GM23248 (cell line): ENCODE measurements around the gene PDE1A. TPM values are rescaled to one million over a fixed set of nuclear protein-coding genes. Genes with fewer than 3 reads are reported as not detected.

Experiments used
- DNase-seq: peaks from one replicate; pipeline ENCODE4 v3.0.0-alpha.2; 2015
- H2AFZ ChIP-seq: fragments of 200-600 bp; sonication (generic); 2 replicates; pipeline ENCODE4 v1.6.1; 2016; ENCODE audit warnings: antibody characterized with exemption
- H3F3A ChIP-seq: fragments of 200-600 bp; sonication (generic); 2 replicates; pipeline ENCODE4 v1.6.1; 2016; ENCODE audit warnings: mild to moderate bottlenecking, antibody characterized with exemption, mixed run types; ENCODE audit not compliant: insufficient read depth
- H3K27ac ChIP-seq: fragments of 200-600 bp; sonication (generic); 2 replicates; pipeline ENCODE4 v1.5.1; 2016; ENCODE audit warnings: mild to moderate bottlenecking
- H3K27me3 ChIP-seq: fragments of 200-600 bp; sonication (generic); replicated peaks from 2 replicates; pipeline ENCODE4 v1.6.1; 2016; ENCODE audit warnings: mild to moderate bottlenecking; ENCODE audit not compliant: insufficient read depth
- H3K36me3 ChIP-seq: fragments of 200-600 bp; sonication (generic); 2 replicates; pipeline ENCODE4 v1.6.1; 2016; ENCODE audit warnings: low read depth, mild to moderate bottlenecking
- H3K4me1 ChIP-seq: fragments of 200-600 bp; sonication (generic); 2 replicates; pipeline ENCODE4 v1.6.1; 2016; ENCODE audit warnings: mild to moderate bottlenecking; ENCODE audit not compliant: insufficient read depth
- H3K4me2 ChIP-seq: fragments of 200-600 bp; sonication (generic); one replicate; pipeline ENCODE4 v1.6.1; 2016; ENCODE audit warnings: mild to moderate bottlenecking; ENCODE audit not compliant: unreplicated experiment
- H3K4me3 ChIP-seq: fragments of 200-600 bp; sonication (generic); 2 replicates; pipeline ENCODE4 v1.5.1; 2016; ENCODE audit warnings: mild to moderate bottlenecking
- H3K79me2 ChIP-seq: fragments of 200-600 bp; sonication (generic); 2 replicates; pipeline ENCODE4 v1.6.1; 2016; ENCODE audit warnings: mild to moderate bottlenecking; ENCODE audit not compliant: insufficient read depth
- H3K9ac ChIP-seq: fragments of 200-600 bp; sonication (generic); 2 replicates; pipeline ENCODE4 v1.6.1; 2016; ENCODE audit warnings: mild to moderate bottlenecking
- H3K9me2 ChIP-seq: fragments of 200-600 bp; sonication (generic); 2 replicates; pipeline ENCODE4 v1.6.1; 2016; ENCODE audit warnings: mixed run types, mild to moderate bottlenecking, moderate library complexity; ENCODE audit not compliant: insufficient read depth
- H3K9me3 ChIP-seq: fragments of 200-600 bp; sonication (generic); one replicate; pipeline ENCODE4 v1.6.1; 2017; ENCODE audit warnings: low read depth
- H4K20me1 ChIP-seq: fragments of 200-600 bp; sonication (generic); 2 replicates; pipeline ENCODE4 v1.6.0; 2016; ENCODE audit not compliant: insufficient read depth
- EZH2 ChIP-seq: fragments of 200-600 bp; sonication (generic); IDR thresholded peaks from 2 replicates; pipeline ENCODE4 v1.6.1; 2018; ENCODE audit warnings: antibody characterized with exemption, mild to moderate bottlenecking; ENCODE audit not compliant: insufficient read depth, poor library complexity, severe bottlenecking
- EZH2phosphoT487 ChIP-seq: fragments of 200-600 bp; sonication (generic); IDR thresholded peaks from 2 replicates; pipeline ENCODE4 v1.6.1; 2018; ENCODE audit warnings: antibody characterized with exemption, moderate library complexity, mild to moderate bottlenecking, low read depth; ENCODE audit not compliant: insufficient read depth
- WGBS, 2 experiments: methylation state at CpG; one replicate each; pipeline ENCODE4 v1.1.6; 2015 to 2017; ENCODE audit warnings: low lambda C conversion rate in 2 of 2, low coverage in 1 of 2; ENCODE audit errors: missing lambda C conversion rate in 2 of 2; 5-methylcytosine and 5-hydroxymethylcytosine counted together
- in situ Hi-C: fragments of 300-500 bp; cut with MboI; formaldehyde crosslinking; loops from 2 replicates; pipeline ENCODE4 v1.15.0; 2020
- polyA plus RNA-seq: library from polyadenylated mRNA; unstranded; fragments of >200 nt; fragmentation: Nextera tagmentation; extraction: Ambion mirVana; gene quantifications from 2 replicates; pipeline ENCODE4 v1.2.1, GENCODE V29; 2016
- total RNA-seq: library from RNA; depleted of rRNA; stranded (reverse); fragments of >200 nt; shearing (Covaris generic); gene quantifications from 2 replicates; pipeline ENCODE4 v1.2.3, GENCODE V29; 2014

PDE1A gene
- total and polyA plus RNA-seq, 2 experiments from 2014 or later: 1.0 to 1.9 TPM

- no peaks in the 10 kb centered on the region for H4K20me1 ChIP-seq
- no peaks in the 10 kb centered on the region for H3F3A ChIP-seq
- H3K4me1 ChIP-seq: 0 out of 2 replicates have a peak, but pooled peaks cover 3% of the 10 kb centered on the region
- TF ChIP-seq EZH2phosphoT487 (no peak), EZH2 (no peak)
- H3K4me3 ChIP-seq: no peak overlapping the region
- H3K79me2 ChIP-seq: no peaks in the 10 kb centered on the region
- WGBS, 2 experiments: 63 to 70% methylated on average over 2 of the region's 2 CpGs
- no peak overlapping the region for H3K27ac ChIP-seq
- no peaks in the 10 kb centered on the region for H3K27me3 ChIP-seq
- no peaks in the 10 kb centered on the region for H3K36me3 ChIP-seq
- H3K9ac ChIP-seq: no peak overlapping the region
- no peak overlapping the region for H3K4me2 ChIP-seq
- DNase-seq: peak; percentile 30
- H3K9me3 ChIP-seq: no peaks in the 10 kb centered on the region
- no peak overlapping the region for H2AFZ ChIP-seq
- H3K9me2 ChIP-seq: no peaks in the 10 kb centered on the region
- in situ Hi-C loops: no loop called here
Observed at GRCh38 chr2:182191061-182191460, 235.8 kb downstream of the PDE1A start.

GRCh38 chr2:182187130-182187529 lies 239.7 kb downstream of the PDE1A start:
- Histone ChIP-seq H2AFZ (peak overlapping the region; percentile 49; the same call in 1 of the 2 replicates), H4K20me1 (no peaks in the 10 kb centered on the region), H3K9me3 (no peaks in the 10 kb centered on the region), H3K27me3 (no peaks in the 10 kb centered on the region), H3K4me2 (no peak overlapping the region), H3K36me3 (no peaks in the 10 kb centered on the region), H3K9me2 (no peaks in the 10 kb centered on the region), H3F3A (no peaks in the 10 kb centered on the region), H3K4me3 (no peak overlapping the region), H3K79me2 (no peaks in the 10 kb centered on the region), H3K4me1 (0 out of 2 replicates have a peak, but pooled peaks cover 3% of the 10 kb centered on the region), H3K9ac (no peak overlapping the region), H3K27ac (no peak overlapping the region)
- TF ChIP-seq EZH2 (no peak), EZH2phosphoT487 (no peak)
- in situ Hi-C loops: loop anchor here (5.0 kb wide), 1 partner anchor 465 kb away; no protein-coding TSS in a partner anchor
- DNase-seq: no peak

GRCh38 chr2:182186132-182186735 lies 240.6 kb downstream of the PDE1A start:
- DNase-seq: peak; percentile 51
- Histone ChIP-seq H3K36me3 (no peaks in the 10 kb centered on the region), H3F3A (no peaks in the 10 kb centered on the region), H3K4me3 (no peak overlapping the region), H3K9ac (no peak overlapping the region), H4K20me1 (no peaks in the 10 kb centered on the region), H3K27me3 (no peaks in the 10 kb centered on the region), H3K4me2 (no peak overlapping the region), H3K9me3 (no peaks in the 10 kb centered on the region), H3K4me1 (0 out of 2 replicates have a peak, but pooled peaks cover 3% of the 10 kb centered on the region), H3K27ac (no peak overlapping the region), H3K79me2 (no peaks in the 10 kb centered on the region), H2AFZ (peak overlapping the region; percentile 49; the same call in 1 of the 2 replicates), H3K9me2 (no peaks in the 10 kb centered on the region)
- 26% methylated on average over 4 of the region's 4 CpGs for WGBS, 2 experiments
- TF ChIP-seq EZH2phosphoT487 (no peak), EZH2 (no peak)
- in situ Hi-C loops: loop anchor here (5.0 kb wide), 1 partner anchor 466 kb away; no protein-coding TSS in a partner anchor

GRCh38 chr2:182182436-182182835 lies 244.4 kb downstream of the PDE1A start:
- in situ Hi-C loops: no loop called here
- no peaks in the 10 kb centered on the region for H3K9me3 ChIP-seq
- no peak overlapping the region for H3K4me3 ChIP-seq
- no peaks in the 10 kb centered on the region for H3K79me2 ChIP-seq
- H3K27ac ChIP-seq: no peak overlapping the region
- H3K4me2 ChIP-seq: no peak overlapping the region
- WGBS, 2 experiments: 35 to 36% methylated on average over 2 of the region's 2 CpGs
- H3K27me3 ChIP-seq: no peaks in the 10 kb centered on the region
- TF ChIP-seq EZH2 (no peak), EZH2phosphoT487 (no peak)
- H3K9me2 ChIP-seq: no peaks in the 10 kb centered on the region
- no peak overlapping the region for H3K9ac ChIP-seq
- no peaks in the 10 kb centered on the region for H3K4me1 ChIP-seq
- no peak overlapping the region for H2AFZ ChIP-seq
- H3F3A ChIP-seq: no peaks in the 10 kb centered on the region
- no peaks in the 10 kb centered on the region for H3K36me3 ChIP-seq
- H4K20me1 ChIP-seq: no peaks in the 10 kb centered on the region
- no peak for DNase-seq
